ENCODE measurements around the gene KLF13. TPM values are rescaled to one million over a fixed set of nuclear protein-coding genes. Genes with fewer than 3 reads are reported as not detected.

KLF13 gene
- total and polyA plus RNA-seq, 10 of the 15 experiments (the other 5 are each of a cell fraction or from before 2014, with no cell fraction given) = 20.3 to 109 (median 51.4) TPM

- TF ChIP-seq HSF1 (IDR thresholded peaks at IDR 0.05; ENCODE audit: low read depth, low read length) = no peak
- no peak for TF ChIP-seq CEBPZ (IDR thresholded peaks at IDR 0.05; ENCODE audit: low read depth, low read length)
- no peak for TF ChIP-seq CBX5 (IDR thresholded peaks at IDR 0.05; ENCODE audit: low read depth)
- TF ChIP-seq TCF3 (IDR thresholded peaks at IDR 0.05; ENCODE audit: borderline replicate concordance, insufficient read depth, low read depth, low read length) = peak; percentile 74; the same call in 1 of the 2 replicates
- TF ChIP-seq SMC3 (IDR thresholded peaks at IDR 0.05; ENCODE audit: borderline replicate concordance, low read length) = no peak
- no peak for TF ChIP-seq PRDM15 (CRISPR knock-in tag; IDR thresholded peaks at IDR 0.05)
- TF ChIP-seq DPF2 (IDR thresholded peaks at IDR 0.05) = no peak
- 0 out of 2 replicates have a peak, but pooled peaks have one; percentile 18 for TF ChIP-seq MTA2 (IDR thresholded peaks at IDR 0.05; ENCODE audit: low read depth)
- no peak for TF ChIP-seq WRNIP1 (IDR thresholded peaks at IDR 0.05; ENCODE audit: borderline replicate concordance, low read depth, low read length)
- no peak for TF ChIP-seq SREBF1 (IDR thresholded peaks at IDR 0.05; ENCODE audit: low read length)
- no peak for TF ChIP-seq CHD2 (IDR thresholded peaks at IDR 0.05; ENCODE audit: borderline replicate concordance, low read depth, low read length)
- no peak for TF ChIP-seq BRCA1 (IDR thresholded peaks at IDR 0.05; ENCODE audit: low read depth, low read length)
- TF ChIP-seq IKZF2 (IDR thresholded peaks at IDR 0.05) = peak in 1 of 2 experiments; percentile 44; a peak in 1 of 4 replicates
- no peak for TF ChIP-seq FOXK2 (IDR thresholded peaks at IDR 0.05)
- peak; percentile 62 for TF ChIP-seq RAD51 (IDR thresholded peaks at IDR 0.05)
- no peak for TF ChIP-seq ZBTB4 (CRISPR knock-in tag; IDR thresholded peaks at IDR 0.05)
- TF ChIP-seq TARDBP (IDR thresholded peaks at IDR 0.05; ENCODE audit: borderline replicate concordance) = no peak
Observed at GRCh38 chr15:31328969-31329639, 2.5 kb downstream of the KLF13 start (continued).
